ENCODE results near the gene PHACTR1.

Gene PHACTR1

GRCh38 chr6:12896208-12896733, 179.7 kb downstream of the PHACTR1 start:
- ATAC-seq: no peak

GRCh38 chr6:12898603-12899002, 182.0 kb downstream of the PHACTR1 start:
- TF ChIP-seq ISL1 (CRISPR knock-in tag; IDR thresholded peaks at IDR 0.05): no peak
- no peak for TF ChIP-seq OSR1 (CRISPR knock-in tag; IDR thresholded peaks at IDR 0.05)
- TF ChIP-seq BACH2 (CRISPR knock-in tag; IDR thresholded peaks at IDR 0.05; ENCODE audit: borderline replicate concordance): no peak
- ATAC-seq: no peak

More at GRCh38 chr6:12896208-12896733, 179.7 kb downstream of the PHACTR1 start:
- TF ChIP-seq SNAI2 (CRISPR knock-in tag; IDR thresholded peaks at IDR 0.05) (no peak), CSRNP3 (CRISPR knock-in tag; IDR thresholded peaks at IDR 0.05) (no peak), PPARA (CRISPR knock-in tag; IDR thresholded peaks at IDR 0.05; ENCODE audit: borderline replicate concordance) (no peak), BACH2 (CRISPR knock-in tag; IDR thresholded peaks at IDR 0.05; ENCODE audit: borderline replicate concordance) (no peak), TCF4 (CRISPR knock-in tag; IDR thresholded peaks at IDR 0.05; ENCODE audit: borderline replicate concordance) (no peak), PATZ1 (CRISPR knock-in tag; IDR thresholded peaks at IDR 0.05; ENCODE audit: borderline replicate concordance) (no peak), ARNTL (CRISPR knock-in tag; IDR thresholded peaks at IDR 0.05; ENCODE audit: borderline replicate concordance, low read depth) (no peak), ESRRG (CRISPR knock-in tag; IDR thresholded peaks at IDR 0.05) (no peak), ZNF565 (CRISPR knock-in tag; conservative IDR thresholded peaks at IDR 0.05; ENCODE audit: low read depth) (no peak), ZFP3 (CRISPR knock-in tag; IDR thresholded peaks at IDR 0.05) (no peak), OSR1 (CRISPR knock-in tag; IDR thresholded peaks at IDR 0.05) (no peak), RARB (CRISPR knock-in tag; IDR thresholded peaks at IDR 0.05) (no peak), ZNF70 (CRISPR knock-in tag; IDR thresholded peaks at IDR 0.05) (no peak)

DNA sequence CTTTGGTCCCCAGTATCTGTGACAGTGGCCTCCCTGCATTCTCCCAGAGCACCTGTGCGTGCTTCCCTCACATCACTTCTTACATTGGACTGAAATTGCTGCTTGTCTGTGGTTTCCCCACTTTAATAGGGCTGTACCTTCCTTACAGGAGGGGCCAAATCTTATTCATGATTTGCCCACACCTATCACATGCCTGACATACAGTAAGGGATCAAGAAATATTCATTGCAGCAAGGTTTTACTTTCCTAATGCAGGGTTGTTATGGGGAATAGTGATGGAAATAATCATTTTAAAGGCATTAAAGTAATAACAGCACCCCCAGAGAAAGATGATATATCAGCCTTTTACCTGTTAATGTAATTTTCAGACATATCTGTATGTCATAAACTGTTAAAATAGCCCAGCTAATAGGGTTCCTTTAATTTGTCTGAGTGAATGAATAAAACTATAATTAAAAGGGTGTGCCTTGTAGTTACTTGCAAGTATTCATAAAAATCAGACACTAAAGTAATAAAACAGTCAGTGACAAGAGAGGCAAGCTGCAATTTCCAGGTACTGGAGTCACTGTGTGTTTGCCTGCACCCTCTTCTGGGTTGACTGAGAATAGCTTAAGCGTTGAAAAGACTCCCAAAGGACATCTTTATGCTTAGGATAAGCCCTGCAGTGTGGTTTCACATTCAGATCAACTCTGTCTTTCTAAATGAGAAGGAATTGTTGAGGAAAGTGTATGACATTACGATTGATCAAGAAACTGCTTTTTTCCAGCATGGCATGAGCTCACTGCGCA, 182.7 kb downstream of the PHACTR1 start:
- no peak for ATAC-seq
- TF ChIP-seq CREB5 (CRISPR knock-in tag; IDR thresholded peaks at IDR 0.05; ENCODE audit: low read depth): no peak

DNA sequence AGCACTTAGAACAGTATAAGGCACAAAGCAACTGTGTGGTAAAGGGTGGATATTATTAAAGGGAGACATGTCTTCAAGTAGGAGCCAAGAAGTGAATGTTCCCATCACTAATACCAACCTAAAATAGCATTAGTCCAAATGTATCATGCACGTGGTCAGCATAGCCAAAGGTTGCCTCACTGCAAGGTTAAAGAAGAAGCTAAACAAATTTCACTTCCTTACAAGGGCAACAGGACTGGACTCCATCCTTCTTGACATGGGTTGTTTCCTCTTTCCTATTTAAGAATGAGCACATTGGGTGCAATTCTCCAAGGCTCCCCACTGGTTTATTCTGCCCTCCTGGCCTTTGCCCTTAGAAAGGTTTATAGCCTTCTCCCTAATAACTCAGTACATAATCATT, 186.7 kb downstream of the PHACTR1 start:
- TF ChIP-seq ZNF565 (CRISPR knock-in tag; conservative IDR thresholded peaks at IDR 0.05; ENCODE audit: low read depth) (no peak), ARNTL (CRISPR knock-in tag; IDR thresholded peaks at IDR 0.05; ENCODE audit: borderline replicate concordance, low read depth) (no peak), ZFP3 (CRISPR knock-in tag; IDR thresholded peaks at IDR 0.05) (no peak), TOX (CRISPR knock-in tag; IDR thresholded peaks at IDR 0.05; ENCODE audit: borderline replicate concordance) (no peak), OSR1 (CRISPR knock-in tag; IDR thresholded peaks at IDR 0.05) (no peak), TCF4 (CRISPR knock-in tag; IDR thresholded peaks at IDR 0.05; ENCODE audit: borderline replicate concordance) (no peak), ZC3H10 (CRISPR knock-in tag; IDR thresholded peaks at IDR 0.05) (no peak), ZFP30 (CRISPR knock-in tag; IDR thresholded peaks at IDR 0.05) (no peak), RARB (CRISPR knock-in tag; IDR thresholded peaks at IDR 0.05) (no peak), ISL1 (CRISPR knock-in tag; IDR thresholded peaks at IDR 0.05) (no peak), GLIS3 (CRISPR knock-in tag; IDR thresholded peaks at IDR 0.05) (no peak), ESRRG (CRISPR knock-in tag; IDR thresholded peaks at IDR 0.05) (no peak), ZNF70 (CRISPR knock-in tag; IDR thresholded peaks at IDR 0.05) (no peak), BACH2 (CRISPR knock-in tag; IDR thresholded peaks at IDR 0.05; ENCODE audit: borderline replicate concordance) (no peak), PPARA (CRISPR knock-in tag; IDR thresholded peaks at IDR 0.05; ENCODE audit: borderline replicate concordance) (no peak), SNAI2 (CRISPR knock-in tag; IDR thresholded peaks at IDR 0.05) (no peak), CREB5 (CRISPR knock-in tag; IDR thresholded peaks at IDR 0.05; ENCODE audit: low read depth) (no peak)
- ATAC-seq: no peak

Data from SK-N-SH treated with all-trans-retinoic acid at 6 μM for 48 hours (cell line).